K562 (cell line): ENCODE data around the gene ZNF296. TPM values are rescaled to one million over a fixed set of nuclear protein-coding genes. Genes with fewer than 3 reads are reported as not detected.

Experiments used
- ATF4 ChIP-seq: fragments of 450-650 bp; formaldehyde crosslinking; IDR thresholded peaks from 2 replicates; pipeline ENCODE4 v1.4.0; 2022; ENCODE audit warnings: mild to moderate bottlenecking, moderate library complexity
- BCL6 ChIP-seq: fragments of 250-450 bp; sonication (Bioruptor Pico); IDR thresholded peaks from 2 replicates; pipeline ENCODE4 v1.4.0; 2020
- CBFA2T2 ChIP-seq: fragments of 450-650 bp; conservative IDR thresholded peaks from 2 replicates; pipeline ENCODE4 v1.6.1; 2017; ENCODE audit warnings: mild to moderate bottlenecking
- CXXC5 ChIP-seq: fragments of 250-450 bp; sonication (Bioruptor Pico); IDR thresholded peaks from 2 replicates; pipeline ENCODE4 v1.8.0; 2022; ENCODE audit warnings: inconsistent platforms, mild to moderate bottlenecking, moderate library complexity
- GABPA ChIP-seq: fragments of 200-800 bp; sonication (Bioruptor generic); conservative IDR thresholded peaks from 2 replicates; pipeline ENCODE4 v1.6.1; 2016; ENCODE audit warnings: low read depth, missing genetic modification characterization, missing compliant biosample characterization
- JUNB ChIP-seq: fragments of 450-650 bp; formaldehyde crosslinking; conservative IDR thresholded peaks from 2 replicates; pipeline ENCODE4 v1.4.0; 2020; ENCODE audit warnings: mild to moderate bottlenecking
- NELFE ChIP-seq: IDR thresholded peaks from 2 replicates; pipeline ENCODE4 v1.6.1; 2011; ENCODE audit warnings: mild to moderate bottlenecking; ENCODE audit not compliant: insufficient read depth, insufficient read length
- NFIX ChIP-seq: fragments of 250-450 bp; sonication (Bioruptor Pico); IDR thresholded peaks from 2 replicates; pipeline ENCODE4 v1.4.0; 2020; ENCODE audit warnings: low read depth, mild to moderate bottlenecking, moderate library complexity
- NONO ChIP-seq, 2 experiments: fragments of 200-400 bp in 1 of 2; fragments of 450-650 bp in 1 of 2; formaldehyde crosslinking in 1 of 2; IDR thresholded peaks; 2 replicates each; pipeline ENCODE4 v1.6.1; 2017; ENCODE audit warnings: low read depth in 2 of 2, mild to moderate bottlenecking in 2 of 2, moderate library complexity in 2 of 2, low read length in 1 of 2
- REST ChIP-seq, 2 experiments: fragments of 450-650 bp; formaldehyde crosslinking in 1 of 2; IDR thresholded peaks; 2 replicates each; pipeline versions ENCODE4 v1.4.0 to v1.6.1; 2014 to 2020; ENCODE audit warnings: mild to moderate bottlenecking in 2 of 2, borderline replicate concordance in 1 of 2, low read depth in 1 of 2
- SETDB1 ChIP-seq: IDR thresholded peaks from one replicate; pipeline ENCODE4 v1.6.1; 2012; ENCODE audit warnings: low read length, control low read depth, inconsistent platforms
- SMARCA4 ChIP-seq: fragments of 450-650 bp; IDR thresholded peaks from 2 replicates; pipeline ENCODE4 v1.6.1; 2016
- TCFL5 ChIP-seq: fragments of 250-450 bp; sonication (Bioruptor Pico); conservative IDR thresholded peaks from 2 replicates; pipeline ENCODE4 v1.6.1; 2021; ENCODE audit warnings: mild to moderate bottlenecking, moderate library complexity, matching md5 sums
- USF2 ChIP-seq: sonication (generic); formaldehyde crosslinking; IDR thresholded peaks from 2 replicates; pipeline ENCODE4 v1.5.0; 2020; ENCODE audit warnings: missing genetic modification reagents
- ZBTB17 ChIP-seq: fragments of 450-650 bp; formaldehyde crosslinking; IDR thresholded peaks from 2 replicates; pipeline ENCODE4 v1.4.0; 2020; ENCODE audit warnings: mild to moderate bottlenecking
- ZFX ChIP-seq: sonication (generic); formaldehyde crosslinking; IDR thresholded peaks from 2 replicates; pipeline ENCODE4 v1.8.0; 2022; ENCODE audit warnings: mild to moderate bottlenecking, missing genetic modification reagents, moderate library complexity
- ZNF354B ChIP-seq: fragments of 250-450 bp; sonication (Bioruptor Pico); IDR thresholded peaks from 2 replicates; pipeline ENCODE4 v1.4.0; 2020
- ZNF589 ChIP-seq: fragments of 200-800 bp; sonication (Bioruptor generic); IDR thresholded peaks from 2 replicates; pipeline ENCODE4 v1.6.1; 2016; ENCODE audit warnings: low read depth, missing genetic modification characterization, missing compliant biosample characterization
- ZNF668 ChIP-seq: fragments of 250-450 bp; sonication (Bioruptor Pico); IDR thresholded peaks from 2 replicates; pipeline ENCODE4 v1.8.0; 2022; ENCODE audit warnings: mild to moderate bottlenecking, inconsistent platforms
- ZNF766 ChIP-seq: fragments of 200-800 bp; sonication (Bioruptor generic); conservative IDR thresholded peaks from 2 replicates; pipeline ENCODE4 v1.6.1; 2016; ENCODE audit warnings: missing genetic modification characterization, missing compliant biosample characterization
- polyA plus RNA-seq, 8 experiments: library from polyadenylated mRNA; depleted of rRNA in 4 of 8; stranded (reverse) in 5 of 8; unstranded in 3 of 8; fragments of >200 nt; fragmentation: Nextera tagmentation in 2 of 8; fragmentation: Illumina TruSeq in 1 of 8; extraction: Ambion mirVana in 2 of 8; extraction: Trizol in 1 of 8; gene quantifications; 2 replicates each; pipeline versions ENCODE4 v1.2.1 to v1.2.3, GENCODE V29; 2011 to 2014; ENCODE audit warnings: inconsistent platforms in 1 of 8, missing spikeins in 1 of 8
- total RNA-seq, 7 experiments: library from RNA; depleted of rRNA in 6 of 7; stranded (reverse); fragments of >200 nt in 6 of 7; fragmentation: Illumina TruSeq in 2 of 7; extraction: Trizol in 2 of 7; gene quantifications; 2 replicates each; pipeline versions ENCODE4 v1.2.1 to v1.2.3, GENCODE V29; 2011 to 2021; ENCODE audit warnings: low replicate concordance in 1 of 7

ZNF296 gene
- total and polyA plus RNA-seq, 9 of the 15 experiments (the other 6 are each of a cell fraction or from before 2014, with no cell fraction given) = 0.03 to 8.8 (median 0.47) TPM; not detected in 1

- TF ChIP-seq NELFE (no peak), GABPA (tag) (no peak), CBFA2T2 (peak; percentile 42; the same call in 1 of the 2 replicates), ZNF766 (CRISPR knock-in tag) (no peak), ATF4 (CRISPR knock-in tag) (0 out of 2 replicates have a peak, but pooled peaks have one; percentile 50), ZNF668 (CRISPR knock-in tag) (no peak), REST (IDR thresholded peaks at IDR 0.05; ENCODE audit: borderline replicate concordance) (peak; percentile 37; the same call in 1 of the 2 replicates), REST (CRISPR knock-in tag; IDR thresholded peaks at IDR 0.05; ENCODE audit: low read depth) (no peak), NFIX (CRISPR knock-in tag) (no peak), BCL6 (CRISPR knock-in tag) (no peak), SETDB1 (no peak), ZBTB17 (no peak), JUNB (peak; percentile 71; the same call in 1 of the 2 replicates), ZFX (CRISPR knock-in tag) (peak; percentile 43), ZNF589 (CRISPR knock-in tag) (no peak), NONO (IDR thresholded peaks at IDR 0.05; ENCODE audit: low read depth in 2 of 2, low read length in 1 of 2) (no peak), CXXC5 (CRISPR knock-in tag) (peak; percentile 31), SMARCA4 (peak; percentile 87), ZNF354B (CRISPR knock-in tag) (no peak), USF2 (CRISPR knock-in tag) (peak; percentile 65), TCFL5 (no peak)
Observed at GRCh38 chr19:45097776-45098520, 21.7 kb upstream of the ZNF296 start (continued).
